ENCODE data around the gene JOSD1.

JOSD1 gene

GRCh38 chr22:38712486-38713207 is 11.9 kb upstream of the JOSD1 start:
- no peak for DNase-seq (ENCODE audit: low read depth)

- no peak for DNase-seq (ENCODE audit: low read depth)
Measured at GRCh38 chr22:38710866-38711265, 10.1 kb upstream of the JOSD1 start.

GRCh38 chr22:38710351-38710750 is 9.6 kb upstream of the JOSD1 start:
- DNase-seq (ENCODE audit: low read depth): no peak

- no peak for DNase-seq (ENCODE audit: low read depth)
Measured at GRCh38 chr22:38709306-38709705, 8.6 kb upstream of the JOSD1 start.

- DNase-seq (ENCODE audit: low read depth): no peak
Measured at GRCh38 chr22:38707984-38708383, 7.2 kb upstream of the JOSD1 start.

DNA sequence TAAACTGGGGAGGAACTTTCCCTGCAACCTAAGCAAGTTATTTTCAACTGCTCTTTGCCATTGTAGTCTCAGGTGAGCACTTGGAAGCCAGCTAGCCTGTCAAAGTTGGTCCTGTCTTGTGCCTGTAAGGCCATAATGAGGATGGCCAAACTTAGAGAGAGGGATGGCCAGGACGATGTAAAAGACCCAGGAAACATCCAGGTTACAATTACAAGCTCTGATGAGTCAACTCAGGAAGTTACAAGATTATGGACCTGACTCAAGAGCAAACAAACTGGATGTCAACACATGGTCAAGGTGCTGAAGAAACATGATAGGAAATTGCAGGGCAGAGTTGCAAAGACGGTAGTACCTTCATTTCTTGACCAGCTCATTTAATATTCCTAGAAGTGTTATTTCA is 6.6 kb upstream of the JOSD1 start:
- no peak for DNase-seq (ENCODE audit: low read depth)

DNA sequence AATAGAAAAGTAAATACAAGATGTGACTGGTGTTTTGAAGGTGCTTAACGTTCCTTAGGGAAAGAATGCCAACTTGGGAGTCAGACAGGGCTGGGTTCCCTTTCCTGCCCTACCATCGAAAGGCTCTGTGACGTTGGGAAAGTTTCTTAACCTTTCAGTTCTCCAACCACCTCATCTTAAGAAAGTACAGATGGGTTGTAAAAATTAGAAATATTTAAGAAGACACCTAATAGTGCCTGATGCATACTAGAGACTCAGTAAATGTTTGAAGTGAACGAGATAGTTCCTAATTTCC is 6.1 kb upstream of the JOSD1 start:
- no peak for DNase-seq (ENCODE audit: low read depth)

- no peak for DNase-seq (ENCODE audit: low read depth)
Measured at GRCh38 chr22:38706101-38706900, 5.6 kb upstream of the JOSD1 start.

- DNase-seq (ENCODE audit: low read depth): peak; percentile 94
Measured at GRCh38 chr22:38705235-38706100, 4.7 kb upstream of the JOSD1 start, which contains the start of gene GTPBP1. TSS of gene GTPBP1 (plus strand) at chr22:38705944. CDS start at chr22:38705956, 12 bp downstream.

DNA sequence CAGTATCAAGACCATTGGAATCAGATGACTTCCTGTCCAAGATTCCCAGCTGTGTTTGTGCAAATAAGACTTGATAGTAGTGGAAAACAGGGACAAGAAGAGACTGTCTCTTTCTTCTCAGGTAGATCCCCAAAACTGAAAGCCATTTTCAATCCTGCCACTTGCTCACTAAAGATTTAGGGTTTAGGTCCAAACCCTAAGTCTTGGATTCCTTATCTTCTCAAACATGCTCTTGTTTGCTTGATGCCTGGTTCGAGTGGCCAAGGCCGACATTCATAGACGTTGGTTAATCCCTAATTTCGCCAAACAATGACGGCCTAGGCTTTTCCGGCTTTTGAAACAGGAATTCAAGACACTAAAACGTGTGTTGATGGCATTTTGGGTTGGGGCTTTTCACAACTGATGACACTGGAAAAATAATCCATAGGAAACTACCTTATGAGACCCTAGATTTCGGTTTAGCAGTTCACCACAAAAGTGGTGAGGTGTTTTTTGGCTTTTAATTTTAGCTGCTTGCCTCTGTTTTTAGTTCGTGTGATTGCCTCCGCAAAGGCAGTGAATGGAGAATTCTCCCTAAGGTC is 4.0 kb upstream of the JOSD1 start:
- DNase-seq (ENCODE audit: low read depth): no peak

DNA sequence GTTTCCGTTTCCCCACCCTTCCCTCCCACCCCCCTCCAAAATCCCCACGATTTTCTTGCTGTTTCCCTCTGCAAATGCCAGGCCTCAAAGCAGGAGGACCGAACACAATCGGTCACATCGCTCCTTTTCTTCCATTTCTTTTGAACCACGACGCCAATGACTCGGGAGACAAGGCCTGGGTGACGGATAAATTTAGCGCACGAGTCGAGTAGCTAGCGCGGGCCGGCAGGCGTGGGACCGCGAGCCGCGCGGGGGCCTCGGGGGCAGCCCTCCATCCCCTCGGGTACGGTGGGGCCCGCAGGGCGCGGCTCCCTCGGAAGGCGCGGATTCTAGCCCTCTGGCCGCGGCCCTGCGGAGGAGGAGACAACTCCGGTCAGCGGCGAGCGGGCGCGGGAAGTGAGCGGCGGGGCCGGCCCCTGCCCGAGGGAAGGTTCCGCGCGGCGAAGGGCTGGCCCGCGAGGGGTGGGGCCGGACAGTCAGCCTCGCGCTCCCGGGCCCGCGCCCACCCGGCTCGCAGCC is 414 bp downstream of the JOSD1 start:
- DNase-seq (ENCODE audit: low read depth): no peak

DNA sequence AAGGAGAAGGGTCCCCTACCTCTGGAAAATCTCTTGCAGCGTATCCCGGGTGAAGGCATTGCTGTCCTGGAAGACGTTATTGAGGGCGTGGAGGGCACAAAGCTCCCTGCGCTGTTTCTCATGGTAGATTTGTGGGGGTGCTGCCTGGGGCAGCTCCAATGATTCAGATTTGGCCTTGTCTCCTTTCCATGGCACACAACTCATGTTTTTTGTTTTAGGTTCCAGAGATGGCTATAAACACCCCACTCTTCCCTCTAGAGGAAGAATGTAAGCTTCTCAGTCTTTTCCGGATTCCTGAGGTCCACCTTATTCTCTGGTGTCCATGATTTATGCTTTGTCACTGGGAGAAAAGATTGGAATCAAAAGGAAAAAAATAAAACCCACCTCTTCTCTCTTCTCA is 959 bp downstream of the JOSD1 start:
- DNase-seq (ENCODE audit: low read depth): no peak

DNA sequence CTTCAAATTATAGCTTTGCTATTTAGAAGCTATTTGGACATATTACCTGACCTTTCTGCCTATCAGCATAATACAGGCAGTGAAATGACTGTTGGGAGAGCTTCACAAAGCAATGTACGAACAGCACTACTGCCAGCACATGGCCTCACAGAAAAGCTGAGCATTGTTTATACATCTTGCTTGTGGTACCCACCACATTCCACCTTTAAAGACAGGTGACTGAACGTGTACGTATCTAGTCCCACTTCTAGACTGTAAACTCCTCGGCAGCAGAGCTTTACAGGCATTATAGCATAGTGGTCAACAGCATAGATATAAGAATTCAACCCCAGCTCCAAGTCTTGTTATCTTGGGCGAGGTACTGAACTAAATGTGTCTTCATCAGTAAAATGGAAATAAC is 1.6 kb downstream of the JOSD1 start:
- no peak for DNase-seq (ENCODE audit: low read depth)

GRCh38 chr22:38698407-38699094 is 2.2 kb downstream of the JOSD1 start:
- DNase-seq (ENCODE audit: low read depth): no peak

GRCh38 chr22:38697425-38698089 is 3.2 kb downstream of the JOSD1 start:
- DNase-seq (ENCODE audit: low read depth): no peak

DNA sequence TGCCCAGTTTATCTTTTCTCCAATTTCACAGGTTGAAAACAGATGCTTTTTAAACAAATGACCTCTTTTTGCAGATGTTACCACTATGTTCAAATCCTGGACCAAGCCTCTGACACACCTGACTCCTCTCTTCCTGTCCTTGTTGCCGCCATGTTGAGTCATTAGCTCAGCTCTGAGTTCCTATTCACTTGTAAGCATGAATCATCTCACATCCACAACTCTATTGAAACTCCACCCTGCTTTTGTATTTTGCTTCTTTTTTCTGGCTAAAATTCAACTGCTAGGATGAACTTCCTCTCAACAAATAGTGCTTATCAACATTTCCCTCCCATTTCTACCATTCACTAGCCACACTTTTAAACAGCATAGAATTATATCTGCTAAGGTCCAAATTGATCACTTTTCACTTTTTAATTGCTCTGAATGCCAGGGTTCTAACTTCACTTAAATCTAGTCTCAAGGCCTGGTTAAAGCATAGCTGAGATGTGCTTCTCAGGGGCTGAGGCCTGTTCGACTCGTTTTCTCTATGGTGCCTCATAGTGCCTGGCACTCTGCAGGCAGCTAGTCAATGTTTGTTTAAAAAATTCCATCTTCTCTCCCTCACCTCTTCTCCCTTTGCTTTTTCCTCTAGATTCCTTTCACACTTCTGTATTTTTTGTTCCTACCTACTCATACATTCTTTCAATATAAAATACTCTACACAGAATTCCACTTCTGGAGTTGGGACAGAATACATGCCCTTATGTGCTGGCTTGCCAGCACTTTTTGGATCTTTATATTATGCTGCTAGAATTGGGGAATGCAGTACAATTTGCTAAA is 3.9 kb downstream of the JOSD1 start:
- DNase-seq (ENCODE audit: low read depth): peak; percentile 23

DNA sequence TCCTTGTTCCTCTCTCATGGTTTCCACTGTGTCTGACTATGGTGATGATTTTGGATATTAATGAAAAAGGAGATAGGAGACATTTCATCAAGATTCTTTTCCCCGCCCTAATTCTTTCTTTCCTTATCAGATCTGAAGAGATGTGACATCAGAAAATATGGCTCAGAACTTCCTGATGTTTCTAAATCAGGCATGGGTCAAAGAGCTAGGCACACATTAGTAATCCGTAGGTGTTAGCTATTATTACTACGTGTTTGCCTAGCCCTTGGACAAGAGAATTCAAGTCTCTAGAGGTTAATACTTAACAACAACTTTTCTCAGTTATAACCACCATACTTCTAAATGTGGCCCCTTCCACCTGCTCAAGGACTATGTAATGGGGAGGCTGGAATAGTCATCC is 5.8 kb downstream of the JOSD1 start:
- no peak for DNase-seq (ENCODE audit: low read depth)

- DNase-seq (ENCODE audit: low read depth): no peak
Measured at GRCh38 chr22:38694049-38694448, 6.7 kb downstream of the JOSD1 start.

DNA sequence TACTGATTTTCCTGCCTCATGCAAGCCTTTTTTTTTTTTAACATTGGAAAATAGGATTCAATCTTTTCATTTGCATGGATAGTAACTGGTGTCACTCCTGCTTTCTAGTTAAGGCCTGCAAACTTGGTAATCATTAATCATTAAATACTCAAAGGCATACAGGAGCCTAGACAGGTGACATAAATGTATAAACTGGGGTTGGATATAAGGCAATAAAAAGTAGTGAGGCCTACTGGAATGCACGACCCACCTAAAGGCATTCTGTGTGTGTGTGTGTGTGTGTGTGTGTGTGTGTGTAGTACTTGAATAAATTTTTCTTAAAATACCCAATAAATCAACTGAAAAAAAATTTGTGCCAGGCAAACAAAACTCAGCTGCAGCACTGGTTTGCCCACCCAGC is 11.1 kb downstream of the JOSD1 start:
- no peak for DNase-seq (ENCODE audit: low read depth)

DNA sequence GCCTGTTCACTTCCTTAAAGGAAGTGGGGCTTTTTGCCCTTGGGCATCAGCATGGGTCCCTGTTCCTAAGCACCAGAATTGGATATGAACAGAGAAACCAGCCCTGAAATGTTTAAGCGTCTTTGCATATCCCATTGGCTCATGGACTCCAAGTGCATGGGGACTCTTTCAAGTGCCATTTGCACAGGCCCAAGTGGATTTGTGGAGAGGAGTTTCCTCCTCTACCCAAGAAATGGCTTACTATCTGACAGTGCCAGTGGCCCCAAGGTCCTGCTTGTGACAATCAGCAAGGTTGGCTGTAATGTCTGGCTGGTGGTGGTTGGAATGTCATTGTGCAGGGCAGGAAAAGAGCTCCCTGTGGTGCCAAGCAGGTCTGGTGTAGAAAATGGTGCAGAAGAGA is 15.0 kb downstream of the JOSD1 start:
- DNase-seq (ENCODE audit: low read depth): no peak
